LNCaP clone FGC (cell line): Measurements from ENCODE around the gene ZNF433.

ENCODE experiments used
- DNase-seq: peaks from one replicate; pipeline ENCODE4 v3.0.0-alpha.2; 2011; ENCODE audit warnings: low read depth
- H3K4me3 ChIP-seq: 2 replicates; pipeline ENCODE4 v1.5.1; 2011; ENCODE audit warnings: mild to moderate bottlenecking, low read depth, low read length, control low read depth
- CTCF ChIP-seq: IDR thresholded peaks from 2 replicates; pipeline ENCODE4 v1.5.1; 2012; ENCODE audit warnings: mild to moderate bottlenecking; ENCODE audit not compliant: control insufficient read depth, insufficient read depth; ENCODE audit errors: extremely low read depth

Gene ZNF433

GRCh38 chr19:11973019-11973810 is 62.3 kb downstream of the ZNF433 start:
- no peak for TF ChIP-seq CTCF
- no peak overlapping the region for H3K4me3 ChIP-seq
- DNase-seq: no peak

- no peak for TF ChIP-seq CTCF
- no peak for DNase-seq
- no peak overlapping the region for H3K4me3 ChIP-seq
Measured at GRCh38 chr19:11971041-11971440, 64.4 kb downstream of the ZNF433 start.

GRCh38 chr19:11970174-11970573 is 65.3 kb downstream of the ZNF433 start:
- no peak overlapping the region for H3K4me3 ChIP-seq
- DNase-seq: no peak
- no peak for TF ChIP-seq CTCF

- TF ChIP-seq CTCF: no peak
- H3K4me3 ChIP-seq: peak within 1 kb of the TSS; percentile 74
- DNase-seq: peak; percentile 58
Measured at GRCh38 chr19:11964858-11965645, 70.4 kb downstream of the ZNF433 start, which contains the start of gene ZNF763. TSS of gene ZNF763 (plus strand) at chr19:11965040. CDS start at chr19:11965209, 169 bp downstream.
